HG03039 (cell line): ENCODE results near the gene EEF1A1.
A peak's percentile ranks its signal among the peaks of the same experiment; 100 is the strongest.
"Not testable (repeated sequence)": the region's sequence is repeated elsewhere in the genome, so short reads cannot be mapped to it uniquely, and the experiment has no call there.

Experiments
- ATAC-seq: cut with Tn5 transposase; IDR thresholded peaks from one replicate; pipeline ENCODE4 v1.9.1; 2021; ENCODE audit warnings: mild to moderate bottlenecking, moderate library complexity; ENCODE audit not compliant: unreplicated experiment

EEF1A1 gene

GRCh38 chr6:73538116-73538779 is 17.4 kb upstream of the EEF1A1 start:
- peak; percentile 16 for ATAC-seq

DNA sequence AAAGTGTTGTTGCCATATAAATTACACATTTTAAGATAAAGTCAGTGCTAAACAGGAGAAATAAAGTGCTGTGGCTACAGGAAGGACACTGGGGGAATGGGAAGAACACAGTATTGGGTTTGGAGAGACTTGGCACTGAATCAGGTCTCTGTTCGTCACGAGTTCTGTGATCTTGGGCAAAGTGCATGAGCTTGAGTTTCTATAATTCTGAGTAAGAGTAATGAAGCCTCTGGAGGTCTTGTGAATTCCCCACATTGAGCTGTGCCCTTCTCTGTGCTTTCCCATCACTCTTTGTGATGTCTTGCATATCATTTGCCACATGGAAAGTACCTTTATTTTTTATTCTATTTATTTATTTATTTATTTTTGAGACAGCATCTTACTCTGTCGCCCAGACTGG is 16.8 kb upstream of the EEF1A1 start:
- peak; percentile 53 for ATAC-seq

GRCh38 chr6:73534628-73535027 is 13.8 kb upstream of the EEF1A1 start:
- ATAC-seq: no peak

GRCh38 chr6:73532293-73532692 is 11.5 kb upstream of the EEF1A1 start:
- no peak for ATAC-seq

- no peak for ATAC-seq
These were observed 8.1 kb upstream of the EEF1A1 start for GRCh38 chr6:73528897-73529296.

- no peak for ATAC-seq
These were observed 4.9 kb upstream of the EEF1A1 start for GRCh38 chr6:73525546-73526330.

- peak; percentile 37 for ATAC-seq
These were observed 2.7 kb upstream of the EEF1A1 start for GRCh38 chr6:73523434-73524123.

- peak; percentile 30 for ATAC-seq
These were observed 636 bp upstream of the EEF1A1 start for GRCh38 chr6:73521351-73521985.

DNA sequence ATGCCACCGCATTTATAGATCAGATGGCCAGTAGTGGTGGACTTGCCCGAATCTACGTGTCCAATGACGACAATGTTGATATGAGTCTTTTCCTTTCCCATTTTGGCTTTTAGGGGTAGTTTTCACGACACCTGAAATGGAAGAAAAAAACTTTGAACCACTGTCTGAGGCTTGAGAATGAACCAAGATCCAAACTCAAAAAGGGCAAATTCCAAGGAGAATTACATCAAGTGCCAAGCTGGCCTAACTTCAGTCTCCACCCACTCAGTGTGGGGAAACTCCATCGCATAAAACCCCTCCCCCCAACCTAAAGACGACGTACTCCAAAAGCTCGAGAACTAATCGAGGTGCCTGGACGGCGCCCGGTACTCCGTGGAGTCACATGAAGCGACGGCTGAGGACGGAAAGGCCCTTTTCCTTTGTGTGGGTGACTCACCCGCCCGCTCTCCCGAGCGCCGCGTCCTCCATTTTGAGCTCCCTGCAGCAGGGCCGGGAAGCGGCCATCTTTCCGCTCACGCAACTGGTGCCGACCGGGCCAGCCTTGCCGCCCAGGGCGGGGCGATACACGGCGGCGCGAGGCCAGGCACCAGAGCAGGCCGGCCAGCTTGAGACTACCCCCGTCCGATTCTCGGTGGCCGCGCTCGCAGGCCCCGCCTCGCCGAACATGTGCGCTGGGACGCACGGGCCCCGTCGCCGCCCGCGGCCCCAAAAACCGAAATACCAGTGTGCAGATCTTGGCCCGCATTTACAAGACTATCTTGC is 725 bp downstream of the EEF1A1 start:
- ATAC-seq: no peak

GRCh38 chr6:73518982-73519881 is 1.6 kb downstream of the EEF1A1 start:
- ATAC-seq: not testable (repeated sequence)

GRCh38 chr6:73518100-73518981 is 2.5 kb downstream of the EEF1A1 start:
- not testable (repeated sequence) for ATAC-seq

GRCh38 chr6:73516514-73517489 is 4.0 kb downstream of the EEF1A1 start:
- ATAC-seq: no peak

DNA sequence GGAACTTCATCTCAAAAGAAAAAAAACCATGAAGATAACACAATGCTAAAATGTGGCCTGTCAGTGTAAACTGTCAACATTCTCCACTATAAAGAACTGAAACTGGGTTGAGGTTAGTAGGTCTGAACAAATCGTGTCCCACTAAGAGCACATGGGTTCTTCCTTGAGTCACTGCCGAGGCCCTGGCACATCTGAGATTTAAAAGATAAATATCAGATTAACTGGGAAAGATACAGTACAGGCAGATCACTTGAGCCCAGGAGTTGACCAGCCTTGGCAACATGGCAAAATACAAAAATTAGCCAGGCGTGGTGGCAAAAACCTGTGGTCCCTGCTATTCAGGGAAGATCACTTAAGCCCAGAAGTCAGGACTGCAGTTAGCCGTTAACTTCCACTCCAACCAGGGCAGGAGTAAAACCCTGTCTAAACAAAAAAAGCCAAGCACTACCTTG is 5.6 kb downstream of the EEF1A1 start:
- no peak for ATAC-seq

DNA sequence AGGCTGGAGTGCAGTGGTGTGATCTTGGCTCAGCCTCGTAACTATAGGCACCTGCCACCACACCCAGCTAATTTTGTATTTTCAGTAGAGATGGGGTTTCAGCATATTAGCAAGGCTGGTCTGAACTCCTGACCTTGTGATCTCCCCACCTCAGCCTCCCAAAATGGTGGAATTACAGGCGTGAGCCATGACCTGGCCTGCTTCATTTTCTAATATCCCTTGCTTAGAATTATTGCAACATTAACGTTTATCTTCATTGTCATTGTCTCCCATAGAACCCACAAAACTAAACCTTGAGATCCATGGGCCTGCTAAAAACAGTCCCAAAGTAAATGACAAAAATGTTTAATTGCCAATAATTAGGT is 6.1 kb downstream of the EEF1A1 start:
- ATAC-seq: no peak

- no peak for ATAC-seq
These were observed 7.4 kb downstream of the EEF1A1 start for GRCh38 chr6:73513496-73513854.

DNA sequence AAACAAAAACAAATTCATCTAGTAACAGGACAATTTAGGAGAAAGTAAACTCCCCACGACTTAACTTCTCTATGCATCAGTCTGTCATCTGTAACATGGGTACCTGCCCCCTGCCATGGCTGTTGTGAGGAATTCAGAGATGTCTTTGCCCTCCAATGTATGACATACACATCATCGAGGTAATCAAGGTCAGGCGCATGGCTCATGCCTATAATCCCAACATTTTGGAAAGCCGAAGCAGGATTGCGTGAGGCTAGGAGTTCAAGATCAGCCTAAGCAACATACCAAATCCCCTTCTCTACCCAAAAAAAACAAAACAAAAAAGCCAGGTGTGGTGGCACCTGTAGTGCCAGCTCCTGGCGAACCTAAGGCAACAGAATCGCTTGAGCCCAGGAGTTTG is 9.0 kb downstream of the EEF1A1 start:
- no peak for ATAC-seq

- no peak for ATAC-seq
These were observed 11.0 kb downstream of the EEF1A1 start for GRCh38 chr6:73509851-73510250.

GRCh38 chr6:73508776-73509175 is 12.1 kb downstream of the EEF1A1 start:
- no peak for ATAC-seq
